Smooth muscle cell (in vitro differentiated cells): Measurements from ENCODE around the gene METTL9. TPM values are rescaled to one million over a fixed set of nuclear protein-coding genes. Genes with fewer than 3 reads are reported as not detected.

Experiments
- DNase-seq: peaks from one replicate; lab custom pipeline; 2025; ENCODE audit not compliant: unreplicated experiment; lab: John Stamatoyannopoulos, UW
- H2AFZ ChIP-seq: fragments of 200-600 bp; sonication (generic); 2 replicates; pipeline ENCODE4 v1.6.0; 2016; ENCODE audit warnings: antibody characterized with exemption, low read depth, mild to moderate bottlenecking
- H3F3A ChIP-seq: fragments of 200-600 bp; sonication (generic); 2 replicates; pipeline ENCODE4 v1.6.0; 2017; ENCODE audit warnings: antibody characterized with exemption, low read depth
- H3K27ac ChIP-seq: fragments of 200-600 bp; sonication (generic); 2 replicates; pipeline ENCODE4 v1.5.1; 2016; ENCODE audit warnings: low read depth, mild to moderate bottlenecking
- H3K27me3 ChIP-seq: fragments of 200-600 bp; sonication (generic); 2 replicates; pipeline ENCODE4 v1.6.1; 2016; ENCODE audit warnings: low read depth, mild to moderate bottlenecking
- H3K36me3 ChIP-seq: fragments of 200-600 bp; sonication (generic); 2 replicates; pipeline ENCODE4 v1.5.1; 2016; ENCODE audit warnings: low read depth
- H3K4me1 ChIP-seq: fragments of 200-600 bp; sonication (generic); 2 replicates; pipeline ENCODE4 v1.5.1; 2016; ENCODE audit warnings: low read depth
- H3K4me2 ChIP-seq: fragments of 200-600 bp; sonication (generic); 2 replicates; pipeline ENCODE4 v1.6.0; 2016; ENCODE audit warnings: mild to moderate bottlenecking
- H3K4me3 ChIP-seq: fragments of 200-600 bp; sonication (generic); 2 replicates; pipeline ENCODE4 v1.5.1; 2016; ENCODE audit warnings: mild to moderate bottlenecking
- H3K79me2 ChIP-seq: fragments of 200-600 bp; sonication (generic); 2 replicates; pipeline ENCODE4 v1.6.0; 2016; ENCODE audit warnings: low read depth, mild to moderate bottlenecking
- H3K9ac ChIP-seq: fragments of 200-600 bp; sonication (generic); 2 replicates; pipeline ENCODE4 v1.6.0; 2016; ENCODE audit warnings: low read depth
- H3K9me3 ChIP-seq: fragments of 200-600 bp; sonication (generic); replicated peaks from 2 replicates; pipeline ENCODE4 v1.5.1; 2016; ENCODE audit warnings: low read depth
- H4K20me1 ChIP-seq: fragments of 200-600 bp; sonication (generic); 2 replicates; pipeline ENCODE4 v1.6.0; 2016; ENCODE audit warnings: low read depth
- WGBS: methylation state at CpG from one replicate; pipeline ENCODE4 v1.1.7; 2016; ENCODE audit warnings: low lambda C conversion rate; 5-methylcytosine and 5-hydroxymethylcytosine counted together
- polyA plus RNA-seq: library from polyadenylated mRNA; unstranded; fragments of >200 nt; fragmentation: Nextera tagmentation; extraction: Ambion mirVana; gene quantifications from 2 replicates; pipeline ENCODE4 v1.2.1, GENCODE V29; 2016
- total RNA-seq: library from RNA; depleted of rRNA; stranded (reverse); fragments of >200 nt; gene quantifications from 2 replicates; pipeline ENCODE4 v1.2.3, GENCODE V29; 2014
- TF ChIP-seq, protein P1 (sequence below): fragments of 200-600 bp; sonication (generic); IDR thresholded peaks from 2 replicates; pipeline ENCODE4 v1.5.1; 2017; ENCODE audit warnings: borderline replicate concordance, mild to moderate bottlenecking, antibody characterized with exemption; ENCODE audit not compliant: insufficient read depth, poor library complexity, severe bottlenecking

METTL9 gene
- total and polyA plus RNA-seq, 2 experiments from 2014 or later, result 97.5 to 157 TPM

DNA sequence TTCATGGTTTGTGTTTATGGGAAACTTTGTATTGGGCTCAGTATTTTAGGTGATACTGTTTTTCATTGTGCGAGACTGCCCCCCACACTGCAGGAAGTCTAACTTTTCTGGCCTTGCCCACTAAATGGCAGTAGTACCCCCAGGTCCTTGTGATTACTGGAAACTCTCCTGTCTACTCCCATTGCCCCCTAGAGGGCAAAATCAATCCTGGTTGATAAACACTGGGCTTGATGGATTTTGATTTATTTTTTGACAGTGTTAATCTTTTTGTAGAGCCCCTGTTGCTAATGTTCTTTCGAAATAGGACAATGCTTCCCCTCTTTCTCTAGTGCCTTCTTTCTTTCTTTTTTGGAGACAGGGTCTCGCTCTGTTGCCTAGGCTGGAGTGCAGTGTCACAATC lies 15.5 kb downstream of the METTL9 start:
- WGBS, result 96% methylated on average over 3 of the region's 3 CpGs
- DNase-seq, result no peak
- Histone ChIP-seq H3K27ac (no peak overlapping the region), H3K4me3 (no peak overlapping the region), H3K9me3 (no peaks in the 10 kb centered on the region), H3K36me3 (peaks cover 5% of the 10 kb centered on the region), H3K79me2 (peaks cover 100% of the 10 kb centered on the region), H3K9ac (no peak overlapping the region), H2AFZ (no peak overlapping the region), H3F3A (peaks cover 16% of the 10 kb centered on the region), H3K4me2 (no peak overlapping the region), H3K4me1 (peaks cover 26% of the 10 kb centered on the region), H3K27me3 (no peaks in the 10 kb centered on the region), H4K20me1 (peaks cover 89% of the 10 kb centered on the region)
- TF ChIP-seq, protein P1, sequence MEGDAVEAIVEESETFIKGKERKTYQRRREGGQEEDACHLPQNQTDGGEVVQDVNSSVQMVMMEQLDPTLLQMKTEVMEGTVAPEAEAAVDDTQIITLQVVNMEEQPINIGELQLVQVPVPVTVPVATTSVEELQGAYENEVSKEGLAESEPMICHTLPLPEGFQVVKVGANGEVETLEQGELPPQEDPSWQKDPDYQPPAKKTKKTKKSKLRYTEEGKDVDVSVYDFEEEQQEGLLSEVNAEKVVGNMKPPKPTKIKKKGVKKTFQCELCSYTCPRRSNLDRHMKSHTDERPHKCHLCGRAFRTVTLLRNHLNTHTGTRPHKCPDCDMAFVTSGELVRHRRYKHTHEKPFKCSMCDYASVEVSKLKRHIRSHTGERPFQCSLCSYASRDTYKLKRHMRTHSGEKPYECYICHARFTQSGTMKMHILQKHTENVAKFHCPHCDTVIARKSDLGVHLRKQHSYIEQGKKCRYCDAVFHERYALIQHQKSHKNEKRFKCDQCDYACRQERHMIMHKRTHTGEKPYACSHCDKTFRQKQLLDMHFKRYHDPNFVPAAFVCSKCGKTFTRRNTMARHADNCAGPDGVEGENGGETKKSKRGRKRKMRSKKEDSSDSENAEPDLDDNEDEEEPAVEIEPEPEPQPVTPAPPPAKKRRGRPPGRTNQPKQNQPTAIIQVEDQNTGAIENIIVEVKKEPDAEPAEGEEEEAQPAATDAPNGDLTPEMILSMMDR, result no peak

DNA sequence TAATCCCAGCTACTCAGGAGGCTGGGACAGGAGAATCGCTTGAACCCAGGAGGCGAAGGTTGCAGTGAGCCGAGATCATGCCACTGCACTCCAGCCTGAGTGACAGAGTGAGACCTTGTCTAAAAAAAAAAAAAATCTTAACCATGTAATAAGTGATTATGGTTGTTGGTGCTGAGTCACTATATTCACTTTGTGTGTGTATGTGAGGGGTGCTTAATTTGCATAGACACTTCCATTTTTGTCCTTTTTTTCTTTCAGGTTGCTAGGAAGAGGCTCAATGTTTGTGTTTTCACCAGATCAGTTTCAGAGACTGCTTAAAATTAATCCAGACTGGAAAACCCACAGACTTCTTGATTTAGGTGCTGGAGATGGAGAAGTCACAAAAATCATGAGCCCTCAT lies 18.2 kb downstream of the METTL9 start:
- no peak overlapping the region for H2AFZ ChIP-seq
- H4K20me1 ChIP-seq, result peaks cover 78% of the 10 kb centered on the region
- H3F3A ChIP-seq, result peaks cover 4% of the 10 kb centered on the region
- peaks cover 2% of the 10 kb centered on the region for H3K4me1 ChIP-seq
- WGBS, result 93% methylated on average over 3 of the region's 3 CpGs
- no peak overlapping the region for H3K27ac ChIP-seq
- H3K27me3 ChIP-seq, result no peaks in the 10 kb centered on the region
- peaks cover 5% of the 10 kb centered on the region for H3K36me3 ChIP-seq
- peaks cover 96% of the 10 kb centered on the region for H3K79me2 ChIP-seq
- H3K9me3 ChIP-seq, result no peaks in the 10 kb centered on the region
- no peak overlapping the region for H3K9ac ChIP-seq
- TF ChIP-seq, protein P1, result no peak
- no peak overlapping the region for H3K4me2 ChIP-seq
- no peak overlapping the region for H3K4me3 ChIP-seq
- DNase-seq, result no peak

DNA sequence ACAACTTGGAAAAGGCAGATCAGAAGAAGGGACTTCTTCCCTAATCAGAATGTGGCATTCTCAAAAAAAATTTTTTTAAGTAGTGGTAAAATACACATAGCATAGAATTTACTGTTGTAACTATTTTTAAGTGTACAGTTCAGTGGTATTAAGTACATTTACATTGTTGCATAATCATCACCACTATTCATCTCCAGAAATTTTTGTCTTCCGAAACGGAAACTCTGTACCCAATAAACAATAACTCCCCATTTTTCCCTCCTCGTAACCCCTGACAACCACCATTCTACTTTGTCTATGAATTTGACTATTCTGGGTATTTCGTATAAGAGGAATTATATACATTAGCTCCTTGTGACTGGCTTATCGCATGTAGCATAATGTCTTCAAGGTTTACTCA lies 18.9 kb downstream of the METTL9 start:
- H3K79me2 ChIP-seq, result peaks cover 96% of the 10 kb centered on the region
- 96% methylated on average over 5 of the region's 5 CpGs for WGBS
- TF ChIP-seq, protein P1, result no peak

DNA sequence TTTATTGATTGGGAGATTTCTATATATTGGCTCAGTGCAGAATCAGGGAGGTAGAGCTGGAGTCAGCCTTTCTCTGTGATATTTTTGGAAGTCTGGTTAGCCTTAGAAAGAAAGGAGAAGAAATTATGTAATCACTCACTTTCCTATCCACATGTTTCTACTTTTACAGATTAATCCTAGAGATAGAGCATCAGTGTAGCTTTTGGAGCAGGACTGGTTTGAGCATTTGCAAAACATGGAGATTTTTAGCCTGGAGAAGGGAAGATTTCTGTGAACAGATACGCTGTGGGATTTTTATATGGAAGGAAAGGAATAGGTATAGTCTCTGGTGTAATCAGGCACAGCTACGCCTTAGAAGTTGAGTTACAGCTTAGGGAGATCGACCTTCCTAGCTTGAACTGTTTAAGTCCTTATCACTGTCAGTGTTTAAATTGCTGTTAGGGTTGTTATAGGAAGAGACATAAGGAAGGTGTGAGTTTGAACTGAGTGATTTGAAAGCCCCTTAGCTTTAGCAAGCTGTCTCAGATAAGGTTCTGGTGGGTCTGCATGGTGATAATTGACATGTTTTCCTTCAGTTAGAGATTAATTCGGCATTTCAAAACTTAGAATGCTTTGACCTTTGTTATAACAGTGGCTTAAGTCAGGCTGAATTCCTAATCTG lies 20.5 kb downstream of the METTL9 start:
- WGBS, result 58% methylated on average over 4 of the region's 4 CpGs
- H3K9ac ChIP-seq, result no peak overlapping the region
- H3K4me3 ChIP-seq, result no peak overlapping the region
- H3K27ac ChIP-seq, result no peak overlapping the region
- H3F3A ChIP-seq, result peaks cover 5% of the 10 kb centered on the region
- no peaks in the 10 kb centered on the region for H3K4me1 ChIP-seq
- no peaks in the 10 kb centered on the region for H3K36me3 ChIP-seq
- no peaks in the 10 kb centered on the region for H3K27me3 ChIP-seq
- TF ChIP-seq, protein P1, result no peak
- H3K9me3 ChIP-seq, result no peaks in the 10 kb centered on the region
- H3K79me2 ChIP-seq, result peaks cover 80% of the 10 kb centered on the region
- peaks cover 55% of the 10 kb centered on the region for H4K20me1 ChIP-seq
- no peak overlapping the region for H2AFZ ChIP-seq
- H3K4me2 ChIP-seq, result no peak overlapping the region
- no peak for DNase-seq

More for the DNA sequence above, 18.9 kb downstream of the METTL9 start:
- Histone ChIP-seq H3F3A (no peaks in the 10 kb centered on the region), H3K27ac (no peak overlapping the region), H3K4me2 (no peak overlapping the region), H3K36me3 (peaks cover 5% of the 10 kb centered on the region), H3K4me3 (no peak overlapping the region), H3K9ac (no peak overlapping the region), H3K4me1 (no peaks in the 10 kb centered on the region), H3K9me3 (no peaks in the 10 kb centered on the region), H4K20me1 (peaks cover 72% of the 10 kb centered on the region), H3K27me3 (no peaks in the 10 kb centered on the region), H2AFZ (no peak overlapping the region)
- DNase-seq, result no peak
